K562 treated with DMSO at 1 percent for 24 hours (cell line): Measurements from ENCODE around the gene TAF1L. TPM values are rescaled to one million over a fixed set of nuclear protein-coding genes. Genes with fewer than 3 reads are reported as not detected.

ENCODE experiments used
- total RNA-seq: library from RNA; unstranded; fragments of 300-600 nt; gene quantifications from 2 replicates; pipeline ENCODE4 v1.2.3, GENCODE V29; 2022; ENCODE audit warnings: low read depth; ENCODE audit not compliant: insufficient read depth

TAF1L gene
- total RNA-seq, result 0.12 and 0.21 TPM in 2 replicates

DNA sequence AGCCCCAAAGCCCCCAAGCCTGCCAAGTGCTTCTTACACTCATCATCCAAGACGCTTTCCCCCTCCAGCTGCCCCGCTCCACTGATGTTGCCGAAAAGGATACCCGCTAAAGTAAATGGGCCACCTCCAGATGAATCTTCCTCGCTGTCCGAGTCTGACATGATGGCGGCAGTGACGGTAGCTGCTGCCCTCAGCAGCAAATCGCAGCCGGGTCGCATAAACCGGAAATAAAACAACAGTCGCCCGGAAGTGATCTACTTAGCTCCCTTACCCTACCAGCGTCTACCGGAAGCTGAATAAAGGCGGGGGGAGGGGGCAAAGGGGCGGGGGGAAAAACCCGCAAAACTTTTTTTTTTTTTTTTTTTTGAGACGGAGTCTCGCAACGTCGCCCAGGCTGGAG, at the start of gene TAF1L:
Gene TAF1L (minus strand): TSS at position 308 of the 400 bp plus-strand sequence. CDS start 90 bp downstream, at position 218.

Other genes with a start within 250 kb of the TAF1L start
- gene RIGI, start 109.5 kb downstream of the TAF1L start, total RNA-seq, result 0.96 and 1.4 TPM in 2 replicates
- gene SMIM27, start 83.3 kb downstream of the TAF1L start, total RNA-seq, result 4.2 and 5.9 TPM in 2 replicates
- gene TOPORS, start 83.1 kb downstream of the TAF1L start, total RNA-seq, result 6.1 and 6.8 TPM in 2 replicates
- gene NDUFB6, start 62.5 kb downstream of the TAF1L start, total RNA-seq, result 19.6 and 29.6 TPM in 2 replicates
- gene TMEM215, start 147.9 kb upstream of the TAF1L start, total RNA-seq, result not detected in 2 replicates